Activated T-helper 17 cell treated with anti-CD3 and anti-CD28 coated beads, Interleukin-2, amount 50 U/mL, for 72 hours (primary cell): ENCODE results near the gene IDE. TPM values are rescaled to one million over a fixed set of nuclear protein-coding genes. Genes with fewer than 3 reads are reported as not detected.
"Not testable (repeated sequence)": the region's sequence is repeated elsewhere in the genome, so short reads cannot be mapped to it uniquely, and the experiment has no call there.

Source experiments
- ATAC-seq: fragments of 150-1000 bp; cut with Tn5 transposase; replicated peaks from 2 replicates; pipeline ENCODE4 v1.10.0; 2021; ENCODE audit warnings: mild to moderate bottlenecking, moderate library complexity
- H3K27ac Mint-ChIP-seq: one replicate; pipeline ENCODE4 v1.8.0; 2022; ENCODE audit warnings: mixed read lengths
- H3K27me3 Mint-ChIP-seq: one replicate; pipeline ENCODE4 v1.8.0; 2022; ENCODE audit warnings: mixed read lengths
- H3K36me3 Mint-ChIP-seq: one replicate; pipeline ENCODE4 v1.8.0; 2022; ENCODE audit warnings: low read depth, mild to moderate bottlenecking, mixed read lengths
- H3K4me1 Mint-ChIP-seq: one replicate; pipeline ENCODE4 v1.8.0; 2022; ENCODE audit warnings: mixed read lengths
- H3K4me3 Mint-ChIP-seq: one replicate; pipeline ENCODE4 v1.8.0; 2022; ENCODE audit warnings: mild to moderate bottlenecking, mixed read lengths
- H3K9me3 Mint-ChIP-seq: one replicate; pipeline ENCODE4 v1.8.0; 2022; ENCODE audit warnings: mixed read lengths
- total RNA-seq, 2 donors: library from RNA; stranded (reverse); gene quantifications; one replicate each; pipeline ENCODE4 v1.2.3, GENCODE V29; 2022

The IDE gene
- total RNA-seq, 2 donors from 2014 or later = 13.4 to 33.6 TPM

DNA sequence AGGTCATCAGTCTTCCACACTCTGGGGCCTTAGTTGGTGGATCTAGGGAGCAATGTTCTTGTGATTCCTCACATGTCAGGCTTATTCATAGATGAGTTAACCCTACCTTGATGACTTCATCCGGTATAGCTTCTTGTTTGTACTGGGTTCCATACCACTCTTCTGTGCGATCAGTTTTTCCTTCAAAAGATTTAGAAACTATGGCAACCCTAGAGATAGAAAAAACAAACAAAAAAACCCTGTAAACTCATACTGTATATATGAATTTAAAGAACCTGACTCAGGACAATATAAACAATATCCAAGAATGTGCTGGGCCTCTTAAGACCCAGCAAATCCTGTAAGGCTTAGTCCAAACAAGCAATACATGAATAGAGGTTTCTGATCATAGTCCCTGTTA, 83.5 kb downstream of the IDE start:
- H3K27me3 Mint-ChIP-seq = no peaks in the 10 kb centered on the region
- no peaks in the 10 kb centered on the region for H3K4me1 Mint-ChIP-seq
- ATAC-seq = no peak
- H3K36me3 Mint-ChIP-seq = peaks cover 88% of the 10 kb centered on the region
- H3K9me3 Mint-ChIP-seq = no peaks in the 10 kb centered on the region
- H3K4me3 Mint-ChIP-seq = no peak overlapping the region
- no peak overlapping the region for H3K27ac Mint-ChIP-seq

DNA sequence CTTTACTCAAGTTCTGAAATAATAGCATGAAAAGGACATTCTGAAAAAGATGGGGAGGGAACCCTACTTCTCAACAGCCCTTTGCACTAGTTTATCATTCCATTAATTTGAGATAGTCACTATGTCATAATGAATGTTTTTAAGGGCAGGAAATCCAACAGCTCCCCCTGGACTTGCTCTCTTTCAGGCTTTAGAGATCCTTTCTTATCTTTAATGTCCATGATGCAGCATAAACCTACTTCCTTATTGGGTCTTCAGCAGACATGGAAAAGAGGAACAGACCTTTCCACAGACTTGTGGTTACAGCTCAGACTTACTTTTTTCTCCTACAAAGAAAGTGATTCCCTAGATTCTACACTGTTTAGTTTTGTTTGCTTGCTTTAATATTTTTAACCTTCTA, 87.3 kb downstream of the IDE start:
- Mint-ChIP-seq H3K27me3 (no peaks in the 10 kb centered on the region), H3K27ac (no peak overlapping the region), H3K9me3 (no peaks in the 10 kb centered on the region), H3K4me1 (no peaks in the 10 kb centered on the region), H3K36me3 (peaks cover 98% of the 10 kb centered on the region), H3K4me3 (no peak overlapping the region)
- no peak for ATAC-seq

DNA sequence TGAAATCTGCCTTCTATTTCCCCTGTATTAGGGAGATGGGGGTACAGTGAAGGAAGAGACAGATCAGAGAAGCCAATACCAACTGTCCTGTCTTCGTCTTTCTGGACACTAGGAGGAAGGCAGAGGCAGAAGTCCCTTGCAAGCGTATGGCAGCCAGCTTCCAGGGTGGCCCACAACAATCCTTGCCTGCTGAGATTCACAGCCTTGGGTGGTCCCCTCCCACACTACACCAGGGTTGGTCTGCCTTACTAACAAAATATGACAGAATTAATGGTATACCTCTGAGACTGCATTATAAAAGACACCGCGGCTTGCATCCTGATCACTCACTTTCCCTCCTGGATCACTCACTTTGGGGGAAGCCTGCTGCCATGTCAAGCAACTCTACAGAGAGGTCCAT, 90.4 kb downstream of the IDE start:
- ATAC-seq = no peak
- peaks cover 100% of the 10 kb centered on the region for H3K36me3 Mint-ChIP-seq

DNA sequence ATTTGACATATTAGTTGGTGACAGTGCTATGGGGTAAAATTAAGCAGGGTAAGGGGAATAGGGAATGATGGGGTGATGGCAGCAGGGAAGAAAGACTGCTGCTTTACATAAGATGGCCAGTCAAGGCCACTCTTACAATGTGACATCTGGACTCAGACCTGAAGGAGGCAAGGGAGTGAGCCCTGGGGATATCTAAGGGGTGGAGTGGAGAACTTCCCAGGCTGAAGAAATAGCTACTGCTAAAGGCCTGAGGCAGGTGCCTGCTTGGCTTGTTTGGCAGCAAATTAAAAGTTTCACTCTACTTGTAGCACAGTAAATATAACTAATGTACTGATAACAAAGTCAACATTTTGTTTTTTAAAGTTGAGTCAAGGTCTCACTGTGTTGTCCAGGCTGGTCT, 93.5 kb downstream of the IDE start:
- ATAC-seq = no peak
- Mint-ChIP-seq H3K36me3 (peaks cover 91% of the 10 kb centered on the region), H3K9me3 (no peaks in the 10 kb centered on the region), H3K27ac (no peak overlapping the region), H3K4me1 (no peaks in the 10 kb centered on the region), H3K27me3 (no peaks in the 10 kb centered on the region), H3K4me3 (no peak overlapping the region)

More for the DNA sequence above, 90.4 kb downstream of the IDE start:
- H3K4me3 Mint-ChIP-seq = no peak overlapping the region
- H3K4me1 Mint-ChIP-seq = no peaks in the 10 kb centered on the region
- peak overlapping the region; percentile 15 for H3K27ac Mint-ChIP-seq
- H3K27me3 Mint-ChIP-seq = no peaks in the 10 kb centered on the region
- no peaks in the 10 kb centered on the region for H3K9me3 Mint-ChIP-seq

DNA sequence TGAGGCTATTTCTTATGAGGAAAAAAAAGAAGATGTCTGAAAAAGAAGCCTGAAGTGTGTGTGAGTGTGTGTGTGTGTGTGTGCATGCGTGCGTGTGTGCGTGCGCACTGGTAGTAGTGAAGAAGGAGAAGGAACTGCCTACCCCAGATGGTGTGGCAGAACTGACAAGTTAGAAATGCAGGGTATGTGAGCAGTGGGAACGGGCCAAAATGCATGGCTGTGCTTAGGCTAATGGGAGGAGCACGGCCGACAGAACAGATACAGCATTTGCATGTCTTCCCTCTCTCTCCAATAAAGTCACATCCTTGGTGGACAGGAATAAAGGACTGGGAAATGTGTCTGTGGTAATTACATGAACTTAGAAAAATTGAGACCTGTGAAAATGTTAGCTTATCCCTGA, 94.3 kb downstream of the IDE start:
- Mint-ChIP-seq H3K27me3 (no peaks in the 10 kb centered on the region), H3K27ac (no peak overlapping the region), H3K36me3 (peaks cover 91% of the 10 kb centered on the region), H3K4me3 (no peak overlapping the region), H3K4me1 (no peaks in the 10 kb centered on the region), H3K9me3 (no peaks in the 10 kb centered on the region)
- no peak for ATAC-seq

DNA sequence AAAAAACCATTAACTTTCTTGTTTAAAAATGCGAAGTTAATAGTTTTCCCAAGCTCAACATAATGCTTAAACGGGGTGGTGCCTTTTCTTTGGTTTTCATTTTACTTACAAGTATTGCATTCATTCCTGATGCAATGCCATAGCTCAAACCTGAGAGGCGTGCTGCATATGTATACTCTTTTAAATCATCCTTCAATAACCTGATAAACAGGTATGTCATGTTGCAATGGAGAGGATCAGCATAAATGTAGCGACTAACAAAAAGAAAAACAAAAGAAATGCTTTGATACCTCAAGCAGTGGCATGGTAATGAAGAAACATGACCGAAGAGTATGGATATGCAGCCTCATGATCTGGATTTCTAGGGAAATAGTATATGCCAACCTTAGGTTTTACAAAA, 95.4 kb downstream of the IDE start:
- Mint-ChIP-seq H3K36me3 (peaks cover 86% of the 10 kb centered on the region), H3K27me3 (no peaks in the 10 kb centered on the region), H3K4me3 (no peak overlapping the region), H3K27ac (no peak overlapping the region), H3K9me3 (no peaks in the 10 kb centered on the region), H3K4me1 (no peaks in the 10 kb centered on the region)
- ATAC-seq = no peak

DNA sequence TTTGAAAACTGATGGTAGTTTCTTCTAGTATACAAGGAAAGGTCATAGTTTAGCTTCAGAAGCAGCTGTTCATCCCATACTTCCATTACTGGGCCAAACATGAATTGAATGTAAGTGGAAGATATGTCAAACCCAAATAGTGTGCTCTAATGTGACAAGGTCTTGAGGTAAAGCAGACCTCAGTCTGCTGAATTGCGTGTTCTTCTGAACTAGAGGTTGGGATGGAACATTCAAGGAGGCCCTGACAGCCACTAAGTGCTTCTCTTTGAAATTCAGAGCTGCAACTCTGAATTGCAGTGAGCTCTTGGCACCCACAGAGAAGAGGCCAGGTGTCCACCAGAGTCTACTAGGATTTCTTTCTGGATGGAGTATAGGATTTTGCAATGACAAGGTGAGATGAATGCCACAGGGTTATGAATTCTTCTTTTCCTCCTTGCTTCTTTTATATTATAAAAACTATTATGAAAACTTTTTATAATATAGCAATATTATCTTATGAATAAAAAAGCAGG, 98.5 kb downstream of the IDE start:
- H3K9me3 Mint-ChIP-seq = no peaks in the 10 kb centered on the region
- no peaks in the 10 kb centered on the region for H3K4me1 Mint-ChIP-seq
- H3K27ac Mint-ChIP-seq = no peak overlapping the region
- peaks cover 62% of the 10 kb centered on the region for H3K36me3 Mint-ChIP-seq
- no peak overlapping the region for H3K4me3 Mint-ChIP-seq
- H3K27me3 Mint-ChIP-seq = no peaks in the 10 kb centered on the region
- ATAC-seq = no peak

DNA sequence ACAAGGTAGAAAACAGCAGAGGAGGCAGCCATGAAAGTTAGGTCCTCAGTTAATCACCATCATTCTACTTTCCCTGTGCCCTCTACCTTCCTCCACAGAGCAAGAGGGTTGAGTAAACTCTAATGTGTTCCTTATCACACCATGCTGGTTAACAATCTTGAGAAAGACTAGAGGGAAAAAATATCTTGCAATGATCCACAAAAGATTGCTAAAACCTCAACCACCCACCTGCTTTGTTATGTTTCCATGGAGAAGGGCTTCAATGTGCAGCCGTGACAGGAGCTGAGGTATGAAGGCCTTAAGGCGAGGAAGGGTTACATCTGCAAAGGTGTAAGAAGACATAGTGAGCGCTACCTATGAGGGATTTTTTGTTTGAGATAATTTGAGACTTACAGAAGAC, 103.9 kb downstream of the IDE start:
- Mint-ChIP-seq H3K9me3 (no peaks in the 10 kb centered on the region), H3K4me3 (no peak overlapping the region), H3K27ac (no peak overlapping the region), H3K4me1 (no peaks in the 10 kb centered on the region), H3K36me3 (peaks cover 61% of the 10 kb centered on the region), H3K27me3 (no peaks in the 10 kb centered on the region)
- ATAC-seq = no peak

DNA sequence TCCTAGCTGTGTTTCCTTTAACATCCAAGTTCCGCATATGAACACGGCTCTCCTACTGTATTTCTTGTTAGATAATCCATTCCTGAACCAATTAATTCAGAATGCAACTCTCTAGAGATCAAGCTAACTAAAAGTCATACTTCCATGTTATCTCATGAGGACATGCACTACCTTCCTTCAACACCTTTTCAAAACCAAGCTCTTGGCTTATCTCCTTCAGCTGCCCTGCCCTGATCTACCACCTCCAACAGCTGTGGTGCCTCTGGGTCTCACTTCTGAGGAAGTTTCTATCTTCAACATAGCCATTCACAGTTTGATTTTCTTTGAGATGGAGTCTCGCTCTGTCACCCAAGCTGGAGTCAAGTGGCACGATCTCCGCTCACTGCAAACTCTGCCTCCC, 109.5 kb downstream of the IDE start:
- H3K9me3 Mint-ChIP-seq = no peaks in the 10 kb centered on the region
- no peaks in the 10 kb centered on the region for H3K4me1 Mint-ChIP-seq
- H3K36me3 Mint-ChIP-seq = peaks cover 91% of the 10 kb centered on the region
- H3K27me3 Mint-ChIP-seq = no peaks in the 10 kb centered on the region
- H3K27ac Mint-ChIP-seq = no peak overlapping the region
- H3K4me3 Mint-ChIP-seq = no peak overlapping the region
- ATAC-seq = no peak

DNA sequence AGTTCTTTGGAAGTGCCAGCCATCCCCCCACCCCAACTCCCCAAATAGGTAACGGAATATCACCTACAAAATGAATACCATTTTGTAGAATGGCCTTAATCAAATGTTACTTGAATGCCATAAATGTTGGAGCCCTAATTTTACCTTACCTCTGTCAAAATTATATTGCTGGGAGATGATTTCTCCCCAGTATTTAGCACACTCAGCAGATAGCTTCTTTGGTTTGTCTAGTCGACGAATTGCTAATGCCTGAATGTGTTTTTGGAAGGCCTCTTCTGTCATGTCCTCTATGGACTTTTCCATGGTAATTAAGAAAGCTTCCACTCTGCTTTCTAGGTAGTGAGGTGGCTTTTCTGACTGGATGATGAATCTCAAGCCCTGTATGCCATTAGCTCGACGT, 110.3 kb downstream of the IDE start:
- no peak overlapping the region for H3K4me3 Mint-ChIP-seq
- H3K27ac Mint-ChIP-seq = no peak overlapping the region
- H3K9me3 Mint-ChIP-seq = no peaks in the 10 kb centered on the region
- no peaks in the 10 kb centered on the region for H3K27me3 Mint-ChIP-seq
- no peak for ATAC-seq
- peaks cover 91% of the 10 kb centered on the region for H3K36me3 Mint-ChIP-seq
- H3K4me1 Mint-ChIP-seq = no peaks in the 10 kb centered on the region

DNA sequence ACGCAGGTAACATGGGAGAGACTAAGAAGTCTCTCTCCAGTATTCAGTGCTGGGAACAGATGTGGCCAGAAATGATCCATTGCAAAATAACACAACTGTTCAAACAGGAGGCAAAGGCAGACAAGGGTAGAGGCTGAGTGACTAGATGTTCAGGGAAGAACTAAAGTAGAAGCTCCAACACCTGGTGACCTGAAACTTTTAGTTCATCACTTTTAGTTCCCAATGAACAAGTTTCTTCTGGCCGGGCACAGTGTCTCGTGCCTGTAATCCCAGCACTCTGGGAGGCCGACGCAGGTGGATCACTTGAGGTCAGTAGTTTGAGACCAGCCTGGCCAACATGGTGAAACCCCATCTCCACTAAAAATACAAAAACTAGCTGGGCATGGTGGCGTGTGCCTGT, 118.9 kb downstream of the IDE start:
- H3K36me3 Mint-ChIP-seq = peaks cover 82% of the 10 kb centered on the region
- ATAC-seq, H3K27ac Mint-ChIP-seq, H3K4me1 Mint-ChIP-seq, H3K9me3 Mint-ChIP-seq, H3K4me3 Mint-ChIP-seq, H3K27me3 Mint-ChIP-seq: not testable (repeated sequence)

DNA sequence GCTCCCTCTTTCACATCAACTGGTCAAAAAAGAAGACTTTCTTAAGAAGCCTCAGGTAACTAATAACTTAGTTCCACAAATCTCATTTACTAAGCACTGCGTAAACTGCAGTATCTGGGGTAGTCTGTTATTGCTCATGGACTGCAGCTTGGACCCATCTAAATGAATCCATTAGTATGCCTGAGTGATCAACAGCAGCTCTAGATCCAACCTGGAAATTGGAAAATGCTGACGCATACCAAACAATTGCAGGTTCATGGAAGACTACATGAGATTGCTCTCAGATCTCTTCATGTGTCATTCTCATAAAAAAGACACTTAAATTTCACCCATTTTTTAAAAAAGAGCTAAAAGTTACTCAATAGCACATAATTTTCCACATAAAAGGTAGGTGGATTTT, 121.6 kb downstream of the IDE start:
- Mint-ChIP-seq H3K27me3 (no peaks in the 10 kb centered on the region), H3K27ac (no peak overlapping the region), H3K36me3 (peaks cover 74% of the 10 kb centered on the region), H3K9me3 (no peaks in the 10 kb centered on the region), H3K4me1 (no peaks in the 10 kb centered on the region), H3K4me3 (no peak overlapping the region)
- ATAC-seq = no peak

DNA sequence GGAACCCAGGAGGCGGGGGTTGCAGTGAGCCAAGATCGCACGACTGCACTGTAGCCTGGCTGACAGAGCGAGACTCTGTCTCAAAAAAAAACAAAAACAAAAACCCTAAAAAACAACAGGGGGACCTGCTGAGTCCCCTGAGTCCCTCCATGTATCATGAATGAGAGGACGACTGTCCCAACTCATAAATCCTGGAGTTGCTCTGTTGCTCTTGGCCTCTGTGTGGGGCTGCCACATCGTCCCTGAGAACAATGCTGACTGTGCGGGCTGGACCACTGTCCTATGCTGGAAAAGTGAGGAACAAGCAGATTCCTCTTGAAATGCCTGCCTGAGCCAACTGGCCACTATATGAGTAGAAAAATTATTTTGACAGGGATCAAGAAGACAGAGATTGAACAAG, 122.5 kb downstream of the IDE start:
- no peak overlapping the region for H3K27ac Mint-ChIP-seq
- H3K4me3 Mint-ChIP-seq = no peak overlapping the region
- peaks cover 74% of the 10 kb centered on the region for H3K36me3 Mint-ChIP-seq
- ATAC-seq = no peak
- H3K9me3 Mint-ChIP-seq = no peaks in the 10 kb centered on the region
- H3K27me3 Mint-ChIP-seq = no peaks in the 10 kb centered on the region
- no peaks in the 10 kb centered on the region for H3K4me1 Mint-ChIP-seq

DNA sequence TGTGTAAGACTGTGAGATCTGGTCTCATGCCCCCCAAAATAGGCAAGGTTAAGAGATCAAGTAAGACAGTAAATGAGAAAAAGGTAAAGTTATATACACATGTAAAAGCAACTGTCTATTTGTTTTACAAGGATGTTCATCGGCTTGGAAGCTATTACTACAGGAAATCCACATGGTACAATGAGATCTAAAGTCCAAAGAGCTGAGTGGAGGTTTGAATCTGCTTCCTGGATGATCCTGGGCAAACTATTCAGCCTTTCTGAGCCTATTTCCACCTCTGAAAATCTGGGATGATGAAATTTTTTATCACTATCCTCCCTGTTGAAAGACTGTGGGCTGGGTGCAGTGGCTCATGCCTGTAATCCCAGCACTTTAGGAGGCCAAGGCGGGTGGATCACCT, 123.0 kb downstream of the IDE start:
- H3K27ac Mint-ChIP-seq = no peak overlapping the region
- ATAC-seq = no peak

DNA sequence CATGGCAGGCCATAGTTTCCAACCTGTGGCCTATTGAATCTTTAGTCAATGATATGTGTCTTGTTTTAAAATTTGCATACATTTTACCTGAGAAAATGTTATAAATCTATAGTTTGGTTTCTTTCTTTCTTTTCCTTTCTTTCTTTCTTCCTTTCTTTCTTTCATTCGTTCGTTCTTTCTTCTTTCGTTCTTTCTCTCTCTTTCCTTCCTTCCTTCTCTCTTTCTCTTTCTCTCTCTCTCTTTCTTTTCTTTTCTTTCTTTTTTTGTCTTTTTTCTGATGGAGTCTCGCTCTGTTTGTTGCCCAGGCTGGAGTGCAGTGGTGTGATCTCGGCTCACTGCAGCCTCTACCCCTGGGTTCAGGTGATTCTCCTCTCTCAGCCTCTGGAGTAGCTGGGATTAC, 133.3 kb downstream of the IDE start:
- no peaks in the 10 kb centered on the region for H3K36me3 Mint-ChIP-seq
- H3K4me1 Mint-ChIP-seq = no peaks in the 10 kb centered on the region
- H3K27ac Mint-ChIP-seq = no peak overlapping the region
- no peaks in the 10 kb centered on the region for H3K9me3 Mint-ChIP-seq
- H3K4me3 Mint-ChIP-seq = no peak overlapping the region
- H3K27me3 Mint-ChIP-seq = no peaks in the 10 kb centered on the region
- ATAC-seq = no peak

More for the DNA sequence above, 123.0 kb downstream of the IDE start:
- Mint-ChIP-seq H3K9me3 (no peaks in the 10 kb centered on the region), H3K4me1 (no peaks in the 10 kb centered on the region), H3K36me3 (peaks cover 69% of the 10 kb centered on the region), H3K4me3 (no peak overlapping the region), H3K27me3 (no peaks in the 10 kb centered on the region)

DNA sequence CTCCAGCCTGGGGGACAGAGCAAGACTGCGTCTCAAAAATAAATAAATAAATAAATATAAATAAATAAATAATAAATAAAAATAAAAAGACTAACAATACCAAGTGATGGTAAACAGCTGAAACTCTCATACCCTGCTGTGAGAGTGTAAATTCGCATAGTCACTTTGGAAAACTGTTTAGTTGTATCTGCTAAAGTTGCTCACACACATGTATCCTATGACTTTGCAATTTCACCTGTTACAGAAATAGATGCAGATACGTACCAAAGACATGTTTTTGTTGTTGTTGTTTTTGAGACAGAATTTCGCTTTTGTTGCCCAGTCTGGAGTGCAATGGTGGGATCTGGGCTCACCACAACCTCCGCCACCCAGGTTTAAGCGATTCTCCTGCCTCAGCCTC, 135.7 kb downstream of the IDE start:
- Mint-ChIP-seq H3K27ac (no peak overlapping the region), H3K36me3 (no peaks in the 10 kb centered on the region), H3K4me1 (no peaks in the 10 kb centered on the region), H3K4me3 (no peak overlapping the region), H3K27me3 (no peaks in the 10 kb centered on the region), H3K9me3 (no peaks in the 10 kb centered on the region)
- ATAC-seq = no peak
